HG03432 (cell line): Measurements from ENCODE around the gene ZNF324B.
"Not testable (repeated sequence)": the region's sequence is repeated elsewhere in the genome, so short reads cannot be mapped to it uniquely, and the experiment has no call there.

ENCODE experiments used
- ATAC-seq: cut with Tn5 transposase; IDR thresholded peaks from one replicate; pipeline ENCODE4 v1.9.1; 2021; ENCODE audit warnings: mild to moderate bottlenecking, moderate library complexity; ENCODE audit not compliant: unreplicated experiment

ZNF324B gene

DNA sequence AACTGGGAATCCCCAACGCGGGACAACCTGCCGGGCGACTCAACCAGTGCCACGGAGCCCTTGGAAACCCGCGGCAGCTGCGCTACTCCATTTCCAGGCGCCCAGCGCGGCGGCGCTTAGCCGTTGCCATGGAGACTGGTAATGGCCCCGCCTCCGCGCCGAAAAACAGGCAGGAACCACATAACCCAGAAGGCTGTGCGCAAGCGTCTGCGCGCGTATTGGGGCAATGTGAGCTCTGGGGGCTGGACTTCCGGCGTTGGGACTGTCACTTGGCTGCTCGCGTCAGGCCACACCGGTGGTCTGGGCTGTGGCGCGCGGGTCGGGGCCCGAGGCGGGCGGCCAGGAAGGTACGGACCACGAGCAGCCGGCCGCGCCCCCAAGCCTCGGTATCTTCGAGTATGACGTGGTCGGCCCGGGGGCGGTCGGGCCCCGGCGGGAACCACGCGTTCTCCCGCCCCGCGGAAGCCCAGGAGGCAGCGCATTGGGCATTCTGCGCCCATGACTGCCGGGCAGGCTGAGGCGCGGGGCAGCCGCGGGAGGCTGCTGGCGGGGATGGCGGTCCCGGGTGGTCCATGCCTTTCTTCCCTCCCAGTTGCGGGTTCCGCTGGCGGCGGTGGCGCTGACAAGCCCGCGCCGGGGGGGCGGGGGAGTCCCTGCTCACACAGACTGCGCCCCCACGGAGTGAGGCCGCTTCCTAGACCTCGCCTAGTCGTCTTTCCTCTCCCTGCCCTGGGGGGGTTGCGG is at the start of gene ZNF324B:
ZNF324B (plus strand) TSS at position 265 of the 744 bp plus-strand sequence. CDS start 2,080 bp downstream, outside the sequence.
- peak; percentile 94 for ATAC-seq

- no peak for ATAC-seq
These were observed 49.5 kb upstream of the ZNF324B start for GRCh38 chr19:58401840-58402421.

GRCh38 chr19:58403920-58404478 is 47.4 kb upstream of the ZNF324B start:
- not testable (repeated sequence) for ATAC-seq

DNA sequence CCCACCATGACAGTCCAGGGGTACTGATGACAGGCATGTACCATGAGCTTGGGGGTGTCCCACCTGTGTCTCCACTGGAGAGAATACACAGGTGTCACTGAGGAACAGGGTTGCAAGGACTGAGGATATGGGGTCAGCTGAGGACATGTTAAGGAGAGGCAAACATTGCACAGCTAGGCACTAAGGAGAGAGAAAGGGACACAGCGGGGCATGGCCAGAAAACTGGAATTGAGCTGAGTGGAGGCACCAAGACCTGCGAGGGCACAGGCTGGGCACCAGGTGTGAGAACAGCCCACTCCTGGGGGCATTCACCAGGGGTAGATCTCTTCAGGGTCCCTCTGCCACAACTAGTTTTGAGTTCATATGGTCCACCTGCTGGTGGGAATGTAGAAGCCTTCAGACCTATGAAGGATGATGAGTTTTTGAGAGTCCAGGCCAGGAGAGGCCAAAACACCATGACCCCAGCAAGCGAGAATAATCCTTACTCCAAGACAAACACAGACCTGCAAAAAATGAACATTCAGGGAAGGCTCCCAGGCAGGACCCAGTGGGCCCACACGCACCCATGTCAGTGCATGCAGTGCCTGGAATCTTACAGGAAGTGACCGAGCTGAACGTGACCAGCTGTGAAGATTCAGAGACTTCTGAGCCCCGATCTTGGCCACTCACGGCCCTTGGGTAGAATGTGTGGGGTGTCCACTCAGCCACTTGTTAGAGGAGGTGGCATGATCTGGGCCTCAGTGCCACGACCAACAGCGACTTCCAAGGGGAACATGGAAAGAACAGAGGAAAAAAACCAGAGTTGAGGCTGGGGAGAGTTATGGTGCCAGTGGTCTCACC is 44.4 kb upstream of the ZNF324B start:
- no peak for ATAC-seq

DNA sequence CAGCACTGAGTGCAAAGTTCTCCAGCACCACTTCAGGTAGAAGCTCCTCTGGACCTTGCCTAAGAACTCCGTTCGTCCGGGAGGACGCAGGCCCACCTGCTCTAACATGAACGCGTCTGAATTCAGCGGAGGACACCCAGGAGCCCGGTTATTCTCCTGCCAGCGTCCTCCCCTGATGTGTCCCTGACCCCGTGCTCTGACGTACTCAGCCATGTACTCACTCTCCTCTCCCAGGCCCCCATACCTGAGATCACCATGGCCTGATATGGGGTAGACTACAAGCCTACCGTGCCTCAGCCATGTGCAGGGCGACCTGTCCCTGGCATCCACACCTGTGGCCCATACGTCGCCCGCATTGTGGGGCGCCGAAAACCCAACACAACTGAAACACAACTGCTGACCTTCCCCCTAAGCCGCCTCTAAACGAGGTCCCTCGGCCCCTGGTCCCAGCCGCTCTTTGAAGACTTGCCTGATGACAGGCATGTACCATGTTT is 43.7 kb upstream of the ZNF324B start:
- ATAC-seq, result no peak

GRCh38 chr19:58408152-58409009 is 43.0 kb upstream of the ZNF324B start, which contains the start of gene ZNF584:
Gene ZNF584 (plus strand): TSS chr19:58408649. CDS start chr19:58409148, 499 bp downstream.
- ATAC-seq, result peak; percentile 92

DNA sequence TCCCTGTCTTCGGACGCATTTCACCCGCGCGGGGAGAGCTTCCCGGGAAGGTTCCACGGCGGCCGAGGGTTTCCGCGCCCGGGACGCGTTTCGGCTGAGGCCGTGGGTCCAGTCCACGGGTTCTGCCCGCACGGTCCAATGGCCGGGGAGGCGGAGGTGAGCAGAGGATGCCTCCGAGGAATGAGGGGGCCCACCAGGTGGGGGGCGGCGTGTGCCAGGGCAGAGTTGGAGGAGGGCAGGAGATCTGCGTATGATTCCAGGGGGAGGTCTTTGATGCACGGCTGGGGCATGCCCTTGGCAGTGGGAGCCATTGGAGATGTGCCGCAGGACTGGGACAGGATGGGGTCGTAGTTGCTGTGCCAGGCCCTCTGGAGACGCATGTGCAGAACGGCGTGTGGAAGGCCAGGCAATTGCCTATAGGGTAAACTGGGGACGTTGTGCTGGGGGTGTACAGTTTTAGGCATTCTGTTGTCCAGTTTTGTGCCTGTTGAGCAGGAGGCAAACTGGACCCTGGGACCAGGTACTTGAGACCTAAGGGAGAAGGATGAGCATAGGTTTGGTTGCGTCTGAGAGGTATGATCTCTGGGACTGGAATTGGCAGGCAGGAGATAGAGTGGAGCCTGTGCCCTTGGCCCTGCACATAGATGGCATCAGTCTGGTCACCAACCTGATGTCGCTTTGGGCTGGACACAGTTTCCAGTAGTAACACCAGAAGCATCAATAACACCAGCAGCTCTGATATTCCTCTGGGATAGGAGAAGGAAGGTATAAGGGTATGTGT is 42.2 kb upstream of the ZNF324B start:
- peak; percentile 12 for ATAC-seq

DNA sequence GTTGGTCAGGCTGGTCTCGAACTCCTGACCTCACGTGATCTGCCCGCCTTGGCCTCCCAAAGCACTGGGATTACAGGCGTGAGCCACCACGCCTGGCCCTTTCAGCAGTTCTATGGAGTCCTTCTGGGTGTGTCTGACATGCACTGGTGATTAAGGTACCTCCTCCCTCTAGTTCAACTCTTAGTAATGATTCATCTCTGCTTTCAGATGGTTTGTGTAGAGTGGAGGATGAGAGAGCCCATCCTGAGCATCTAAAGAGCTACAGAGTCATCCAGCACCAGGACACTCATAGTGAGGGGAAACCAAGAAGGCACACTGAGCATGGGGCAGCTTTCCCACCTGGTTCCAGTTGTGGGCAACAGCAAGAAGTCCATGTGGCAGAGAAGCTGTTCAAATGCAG is 34.8 kb upstream of the ZNF324B start:
- ATAC-seq, result no peak

DNA sequence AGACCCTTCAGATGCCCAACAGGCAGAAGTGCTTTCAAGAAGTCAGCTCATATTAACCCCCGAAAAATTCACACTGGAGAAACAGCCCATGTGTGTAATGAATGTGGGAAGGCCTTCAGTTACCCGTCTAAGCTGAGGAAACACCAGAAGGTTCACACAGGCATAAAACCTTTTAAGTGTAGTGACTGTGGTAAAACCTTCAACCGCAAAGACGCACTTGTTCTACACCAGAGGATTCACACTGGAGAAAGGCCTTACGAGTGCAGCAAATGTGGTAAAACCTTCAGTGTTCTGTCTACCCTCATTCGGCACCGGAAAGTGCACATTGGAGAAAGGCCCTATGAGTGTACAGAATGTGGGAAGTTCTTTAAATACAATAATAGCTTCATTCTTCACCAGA is 34.4 kb upstream of the ZNF324B start:
- no peak for ATAC-seq

DNA sequence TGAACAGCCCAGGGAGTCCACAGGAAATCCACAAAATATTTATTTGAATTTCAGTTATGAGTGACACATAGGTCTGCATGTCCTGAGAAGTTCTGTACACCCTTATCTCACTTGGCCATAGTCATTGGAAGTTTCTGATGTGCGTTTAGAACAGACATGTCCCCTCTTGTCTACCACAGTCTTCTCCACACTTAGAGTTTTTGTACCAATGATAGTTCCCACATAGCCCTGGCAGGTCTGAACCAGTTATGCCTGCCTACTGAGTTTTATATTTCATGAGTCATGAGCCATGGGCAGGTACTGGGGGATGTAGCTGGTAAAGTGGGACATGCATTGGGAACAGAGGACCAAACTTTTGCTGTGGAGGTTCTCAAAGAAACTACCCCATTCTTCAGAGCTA is 22.8 kb upstream of the ZNF324B start:
- no peak for ATAC-seq

- no peak for ATAC-seq
These were observed 21.7 kb upstream of the ZNF324B start for GRCh38 chr19:58429745-58430144.

DNA sequence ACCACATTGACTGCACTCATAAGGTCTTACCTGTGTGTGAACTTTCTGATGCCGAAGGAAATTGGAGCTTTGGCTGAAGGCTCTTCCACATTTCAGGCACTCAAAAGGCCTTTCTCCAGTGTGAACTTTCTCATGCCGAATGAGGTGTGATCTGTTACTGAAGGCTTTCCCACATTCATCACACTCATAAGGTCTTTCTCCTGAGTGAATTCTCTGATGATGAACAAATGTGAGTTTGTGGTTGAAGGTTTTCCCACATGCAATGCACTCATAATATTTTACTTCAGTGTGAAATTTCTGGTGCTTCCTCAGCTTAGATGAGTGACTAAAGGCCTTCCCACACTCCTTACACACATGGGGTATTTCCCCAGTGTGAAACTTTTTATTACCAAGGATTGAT is 17.2 kb upstream of the ZNF324B start:
- no peak for ATAC-seq

GRCh38 chr19:58439576-58440554 is 11.6 kb upstream of the ZNF324B start, which contains the start of gene ZNF132:
Gene ZNF132 (minus strand): TSS chr19:58440153. CDS start chr19:58439821, 332 bp downstream.
- peak; percentile 95 for ATAC-seq

DNA sequence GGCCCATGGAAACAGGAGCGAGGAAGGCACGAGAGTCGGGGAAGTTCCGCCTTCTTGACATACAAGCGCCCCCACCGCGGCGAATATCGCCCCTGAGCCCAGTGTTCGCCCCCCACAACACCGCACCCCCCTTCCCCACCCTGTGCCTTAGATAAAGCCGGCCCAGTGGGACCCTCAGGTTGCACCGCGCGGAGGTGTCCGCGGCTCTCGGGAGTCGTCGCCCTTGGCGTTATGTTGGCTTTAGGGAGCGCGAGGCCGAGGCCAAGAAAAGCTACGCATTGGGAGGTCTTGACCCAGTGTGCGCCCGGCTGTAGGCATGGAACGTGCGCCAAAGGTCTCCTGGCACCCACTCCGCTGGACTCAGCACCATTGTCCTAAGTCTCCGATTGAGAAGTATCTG is 10.9 kb upstream of the ZNF324B start:
- ATAC-seq, result no peak

DNA sequence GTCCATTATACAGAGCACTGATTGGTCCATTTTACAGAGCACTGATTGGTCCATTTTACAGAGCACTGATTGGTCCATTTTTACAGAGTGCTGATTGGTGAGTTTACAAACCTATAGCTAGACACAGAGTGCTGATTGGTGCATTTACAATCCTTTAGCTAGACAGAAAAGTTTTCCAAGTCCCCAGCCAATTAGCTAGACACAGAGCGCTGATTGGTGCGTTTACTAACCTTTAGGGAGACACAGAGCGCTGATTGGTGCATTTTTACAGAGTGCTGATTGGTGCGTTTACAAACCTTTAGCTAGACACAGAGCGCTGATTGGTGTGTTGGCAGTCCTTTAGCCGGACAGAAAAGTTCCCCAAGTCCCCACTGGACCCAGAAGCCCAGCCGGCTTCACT is 8.4 kb upstream of the ZNF324B start:
- ATAC-seq, result not testable (repeated sequence)

DNA sequence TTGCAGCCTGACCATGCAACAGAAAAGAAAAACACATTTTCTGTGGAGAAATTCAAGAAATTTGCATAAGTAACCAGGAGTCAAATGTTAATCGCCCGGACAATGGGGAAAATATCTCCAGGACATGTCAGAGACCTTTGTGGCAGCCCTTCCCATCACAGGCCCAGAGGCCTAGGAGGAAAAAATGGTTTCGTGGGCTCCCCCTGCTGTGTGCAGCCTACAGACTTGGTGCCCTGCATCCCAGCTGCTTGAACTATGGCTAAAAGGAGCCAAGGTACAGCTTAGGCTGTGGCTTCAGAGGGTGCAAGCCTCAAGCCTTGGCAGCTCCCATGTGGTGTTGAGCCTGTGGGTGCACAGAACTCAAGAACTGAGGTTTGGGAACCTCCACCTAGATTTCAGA is 2.6 kb upstream of the ZNF324B start:
- not testable (repeated sequence) for ATAC-seq

- ATAC-seq, result not testable (repeated sequence)
These were observed 1.4 kb upstream of the ZNF324B start for GRCh38 chr19:58449980-58450379.

DNA sequence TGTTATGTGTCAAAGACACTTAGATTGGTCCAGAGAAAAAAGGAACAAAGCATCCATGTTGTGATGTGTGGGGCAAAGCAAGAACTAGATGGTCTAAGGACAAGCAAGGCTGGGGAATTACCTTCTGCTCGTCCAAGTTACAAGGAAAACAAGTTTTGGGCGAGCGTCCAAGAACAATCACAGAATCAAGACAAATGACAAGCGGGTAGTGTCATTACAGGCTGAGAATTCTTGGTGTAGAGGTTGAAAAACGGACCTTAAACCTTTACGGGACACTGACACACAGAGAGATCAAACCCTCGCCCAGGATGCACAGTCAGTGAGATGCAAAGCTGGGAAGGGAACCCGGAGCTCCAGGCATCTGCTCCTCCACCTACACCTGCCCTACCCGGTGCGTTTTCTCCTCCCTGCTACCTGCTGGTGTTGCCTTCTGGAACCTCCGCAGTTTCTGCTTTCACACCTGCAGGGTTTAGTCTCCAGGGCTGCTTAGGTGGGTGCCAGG is 515 bp upstream of the ZNF324B start:
- ATAC-seq, result peak; percentile 19
